Loucy (cell line): ENCODE measurements around the gene CACNA1D.

Experiments
- H2AFZ ChIP-seq: fragments of 200-600 bp; sonication (generic); 2 replicates; pipeline ENCODE4 v1.6.0; 2016; ENCODE audit warnings: antibody characterized with exemption, mild to moderate bottlenecking, low read length, moderate library complexity
- H3F3A ChIP-seq: fragments of 200-600 bp; 2 replicates; pipeline ENCODE4 v1.6.0; 2016; ENCODE audit warnings: antibody characterized with exemption, low read depth, mild to moderate bottlenecking
- H3K27me3 ChIP-seq: fragments of 200-600 bp; sonication (generic); 2 replicates; pipeline ENCODE4 v1.6.1; 2014; ENCODE audit warnings: low read length, mild to moderate bottlenecking; ENCODE audit not compliant: insufficient read depth, poor library complexity, severe bottlenecking
- H3K36me3 ChIP-seq: fragments of 200-600 bp; sonication (generic); 2 replicates; pipeline ENCODE4 v1.6.1; 2016; ENCODE audit warnings: low read length; ENCODE audit not compliant: insufficient read depth
- H3K4me1 ChIP-seq: fragments of 200-600 bp; sonication (generic); 2 replicates; pipeline ENCODE4 v1.5.1; 2014; ENCODE audit warnings: low read length, mild to moderate bottlenecking; ENCODE audit not compliant: insufficient read depth, poor library complexity, severe bottlenecking
- H3K4me2 ChIP-seq: fragments of 200-600 bp; sonication (generic); 2 replicates; pipeline ENCODE4 v1.6.0; 2014; ENCODE audit warnings: antibody characterized with exemption, low read length, low read depth, mild to moderate bottlenecking; ENCODE audit not compliant: poor library complexity, severe bottlenecking
- H3K4me3 ChIP-seq: fragments of 200-600 bp; sonication (generic); 2 replicates; pipeline ENCODE4 v1.5.1; 2014; ENCODE audit warnings: low read length, mild to moderate bottlenecking, mixed read lengths; ENCODE audit not compliant: poor library complexity, severe bottlenecking
- H3K79me2 ChIP-seq: fragments of 200-600 bp; sonication (generic); 2 replicates; pipeline ENCODE4 v1.6.1; 2014; ENCODE audit warnings: low read length; ENCODE audit not compliant: insufficient read depth
- H3K9ac ChIP-seq: fragments of 200-600 bp; sonication (generic); 2 replicates; pipeline ENCODE4 v1.6.0; 2014; ENCODE audit warnings: mild to moderate bottlenecking, low read depth, low read length, moderate library complexity; ENCODE audit not compliant: poor library complexity, severe bottlenecking
- H3K9me2 ChIP-seq: fragments of 200-600 bp; sonication (generic); replicated peaks from 2 replicates; pipeline ENCODE4 v1.6.1; 2016; ENCODE audit warnings: low read depth, low read length, mixed read lengths
- H3K9me3 ChIP-seq: fragments of 200-600 bp; sonication (generic); 2 replicates; pipeline ENCODE4 v1.6.1; 2014; ENCODE audit warnings: mild to moderate bottlenecking, antibody characterized with exemption, low read length, low read depth; ENCODE audit not compliant: insufficient read depth
- H4K20me1 ChIP-seq: fragments of 200-600 bp; sonication (generic); 2 replicates; pipeline ENCODE4 v1.6.0; 2014; ENCODE audit warnings: antibody characterized with exemption, low read length, mild to moderate bottlenecking; ENCODE audit not compliant: insufficient read depth, poor library complexity, severe bottlenecking
- EZH2phosphoT487 ChIP-seq: fragments of 200-600 bp; IDR thresholded peaks from 2 replicates; pipeline ENCODE4 v1.6.1; 2018; ENCODE audit warnings: antibody characterized with exemption, mild to moderate bottlenecking, moderate library complexity, borderline replicate concordance
- TF ChIP-seq, protein P1 (sequence below): fragments of 200-600 bp; sonication (generic); conservative IDR thresholded peaks from 2 replicates; pipeline ENCODE4 v1.5.1; 2014; ENCODE audit warnings: mild to moderate bottlenecking, antibody characterized with exemption, low read length

The CACNA1D gene

DNA sequence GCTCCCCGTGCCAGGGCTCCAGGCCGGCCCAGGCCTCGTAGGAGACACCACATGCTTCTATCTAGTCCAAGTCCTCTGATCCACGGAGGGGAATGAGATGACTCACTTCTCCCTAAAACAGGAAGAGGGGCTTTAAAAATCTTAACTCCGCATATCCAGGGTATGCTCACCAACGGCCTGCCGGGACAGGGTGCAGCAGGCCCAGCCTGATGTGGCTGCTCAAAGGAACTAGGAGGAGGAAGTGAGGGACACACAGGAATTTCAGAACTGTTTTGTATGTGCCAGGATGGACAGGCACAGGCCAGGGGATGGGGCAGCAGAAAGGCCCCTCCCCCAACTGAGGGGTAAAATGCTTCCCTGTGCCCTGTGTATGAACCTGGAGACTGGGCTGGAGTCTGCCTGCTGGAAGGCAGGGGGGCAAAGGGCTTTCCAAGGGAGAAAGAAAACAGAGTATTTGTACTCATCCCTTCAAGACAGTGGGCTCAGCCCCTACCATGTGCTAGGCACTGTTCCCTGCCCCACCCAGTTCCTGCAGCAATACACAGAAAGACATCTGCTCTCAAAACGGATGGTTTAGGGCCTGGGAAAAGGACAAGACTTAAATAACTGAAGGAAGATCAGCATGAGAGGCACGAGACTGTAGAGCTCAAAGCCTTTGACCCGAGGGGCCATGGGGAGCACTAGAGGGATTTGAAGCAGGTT, 329.7 kb downstream of the CACNA1D start:
- no peak overlapping the region for H3K4me2 ChIP-seq
- no peak overlapping the region for H2AFZ ChIP-seq
- TF ChIP-seq EZH2phosphoT487, result no peak
- TF ChIP-seq, protein P1, sequence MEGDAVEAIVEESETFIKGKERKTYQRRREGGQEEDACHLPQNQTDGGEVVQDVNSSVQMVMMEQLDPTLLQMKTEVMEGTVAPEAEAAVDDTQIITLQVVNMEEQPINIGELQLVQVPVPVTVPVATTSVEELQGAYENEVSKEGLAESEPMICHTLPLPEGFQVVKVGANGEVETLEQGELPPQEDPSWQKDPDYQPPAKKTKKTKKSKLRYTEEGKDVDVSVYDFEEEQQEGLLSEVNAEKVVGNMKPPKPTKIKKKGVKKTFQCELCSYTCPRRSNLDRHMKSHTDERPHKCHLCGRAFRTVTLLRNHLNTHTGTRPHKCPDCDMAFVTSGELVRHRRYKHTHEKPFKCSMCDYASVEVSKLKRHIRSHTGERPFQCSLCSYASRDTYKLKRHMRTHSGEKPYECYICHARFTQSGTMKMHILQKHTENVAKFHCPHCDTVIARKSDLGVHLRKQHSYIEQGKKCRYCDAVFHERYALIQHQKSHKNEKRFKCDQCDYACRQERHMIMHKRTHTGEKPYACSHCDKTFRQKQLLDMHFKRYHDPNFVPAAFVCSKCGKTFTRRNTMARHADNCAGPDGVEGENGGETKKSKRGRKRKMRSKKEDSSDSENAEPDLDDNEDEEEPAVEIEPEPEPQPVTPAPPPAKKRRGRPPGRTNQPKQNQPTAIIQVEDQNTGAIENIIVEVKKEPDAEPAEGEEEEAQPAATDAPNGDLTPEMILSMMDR, result no peak
- no peaks in the 10 kb centered on the region for H3F3A ChIP-seq
- no peaks in the 10 kb centered on the region for H3K36me3 ChIP-seq
- H3K4me1 ChIP-seq, result no peaks in the 10 kb centered on the region
- H3K4me3 ChIP-seq, result no peak overlapping the region
- H3K79me2 ChIP-seq, result no peaks in the 10 kb centered on the region
- H3K27me3 ChIP-seq, result no peaks in the 10 kb centered on the region
- no peaks in the 10 kb centered on the region for H3K9me3 ChIP-seq
- no peak overlapping the region for H3K9ac ChIP-seq
- H4K20me1 ChIP-seq, result no peaks in the 10 kb centered on the region
- H3K9me2 ChIP-seq, result no peaks in the 10 kb centered on the region

DNA sequence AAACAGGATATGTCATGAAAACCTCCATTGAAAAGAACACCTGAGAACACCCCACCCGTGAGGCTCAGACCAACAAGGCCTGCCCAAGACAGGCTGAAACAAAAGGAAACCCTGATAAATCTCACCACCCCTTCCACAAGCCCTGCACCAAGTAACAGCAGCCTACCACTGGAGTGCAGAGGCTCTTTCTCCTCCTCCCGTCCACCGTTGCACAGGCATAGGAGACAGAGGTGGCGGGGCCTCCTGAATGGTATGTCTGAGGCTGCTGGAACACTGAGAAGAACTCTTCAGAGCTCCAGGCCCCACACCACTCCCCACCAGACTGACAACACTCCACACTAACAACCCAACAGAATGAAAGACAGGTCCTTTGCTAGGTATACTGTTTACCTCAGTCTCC, 330.4 kb downstream of the CACNA1D start:
- Histone ChIP-seq H3K36me3 (no peaks in the 10 kb centered on the region), H3K4me3 (no peak overlapping the region), H3K9me2 (no peaks in the 10 kb centered on the region), H2AFZ (no peak overlapping the region), H3F3A (no peaks in the 10 kb centered on the region), H3K4me2 (no peak overlapping the region), H3K4me1 (no peaks in the 10 kb centered on the region), H3K9ac (no peak overlapping the region), H3K79me2 (no peaks in the 10 kb centered on the region), H3K27me3 (no peaks in the 10 kb centered on the region), H4K20me1 (no peaks in the 10 kb centered on the region), H3K9me3 (no peaks in the 10 kb centered on the region)
- no peak for TF ChIP-seq EZH2phosphoT487
- TF ChIP-seq, protein P1, result no peak

- Histone ChIP-seq H3K9ac (no peak overlapping the region), H3K27me3 (no peaks in the 10 kb centered on the region), H3K4me3 (no peak overlapping the region), H3K9me2 (no peaks in the 10 kb centered on the region), H3F3A (no peaks in the 10 kb centered on the region), H4K20me1 (no peaks in the 10 kb centered on the region), H3K36me3 (no peaks in the 10 kb centered on the region), H3K9me3 (no peaks in the 10 kb centered on the region), H3K79me2 (no peaks in the 10 kb centered on the region), H3K4me2 (no peak overlapping the region), H2AFZ (no peak overlapping the region), H3K4me1 (no peaks in the 10 kb centered on the region)
- TF ChIP-seq, protein P1, result no peak
- TF ChIP-seq EZH2phosphoT487, result no peak
Measured at GRCh38 chr3:53826048-53826447, 331.6 kb downstream of the CACNA1D start.
